HG03442 (cell line): Measurements from ENCODE around the gene PRXL2C.
"Not testable (repeated sequence)": the region's sequence is repeated elsewhere in the genome, so short reads cannot be mapped to it uniquely, and the experiment has no call there.

ENCODE experiments used
- ATAC-seq: cut with Tn5 transposase; IDR thresholded peaks from one replicate; pipeline ENCODE4 v1.9.1; 2021; ENCODE audit warnings: mild to moderate bottlenecking, moderate library complexity; ENCODE audit not compliant: unreplicated experiment

Gene PRXL2C

DNA sequence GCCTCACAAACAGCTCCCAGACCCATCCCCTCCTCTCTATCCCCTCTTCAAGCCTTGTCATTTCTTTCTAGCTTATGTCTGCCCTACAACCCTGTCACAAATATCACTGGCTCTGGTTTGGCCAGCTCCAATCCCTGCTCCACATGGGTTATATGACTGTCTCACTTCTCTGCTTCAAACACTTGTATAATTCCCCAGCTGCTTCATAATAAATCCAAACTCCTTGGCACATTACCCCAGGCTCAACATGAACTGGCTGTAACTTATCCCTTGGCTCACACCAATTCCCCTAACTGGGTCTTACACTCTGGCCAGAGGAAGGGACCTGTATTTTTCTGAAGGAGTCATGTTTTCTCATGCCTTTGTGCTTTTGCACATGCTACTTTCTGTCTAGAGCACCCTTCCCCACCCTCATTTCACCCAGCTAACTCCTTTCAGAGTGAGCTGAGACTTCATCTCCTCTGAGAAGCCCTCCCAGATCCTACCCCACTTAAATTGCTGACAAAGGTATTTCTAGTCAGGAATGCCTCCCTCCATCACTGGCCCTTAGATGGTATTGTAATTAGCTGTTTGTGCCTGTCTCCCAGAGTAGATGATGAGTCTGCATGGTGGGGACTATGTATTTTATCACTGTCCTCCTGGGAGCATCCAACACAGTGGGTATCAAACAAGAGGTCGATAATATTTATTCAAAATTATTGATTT lies 5.3 kb downstream of the PRXL2C start:
- ATAC-seq: no peak

- ATAC-seq: no peak
These were observed 8.8 kb downstream of the PRXL2C start for GRCh38 chr9:96646081-96646991.

- no peak for ATAC-seq
These were observed 11.0 kb downstream of the PRXL2C start for GRCh38 chr9:96644137-96644536.

- no peak for ATAC-seq
These were observed 13.6 kb downstream of the PRXL2C start for GRCh38 chr9:96641514-96641913.

DNA sequence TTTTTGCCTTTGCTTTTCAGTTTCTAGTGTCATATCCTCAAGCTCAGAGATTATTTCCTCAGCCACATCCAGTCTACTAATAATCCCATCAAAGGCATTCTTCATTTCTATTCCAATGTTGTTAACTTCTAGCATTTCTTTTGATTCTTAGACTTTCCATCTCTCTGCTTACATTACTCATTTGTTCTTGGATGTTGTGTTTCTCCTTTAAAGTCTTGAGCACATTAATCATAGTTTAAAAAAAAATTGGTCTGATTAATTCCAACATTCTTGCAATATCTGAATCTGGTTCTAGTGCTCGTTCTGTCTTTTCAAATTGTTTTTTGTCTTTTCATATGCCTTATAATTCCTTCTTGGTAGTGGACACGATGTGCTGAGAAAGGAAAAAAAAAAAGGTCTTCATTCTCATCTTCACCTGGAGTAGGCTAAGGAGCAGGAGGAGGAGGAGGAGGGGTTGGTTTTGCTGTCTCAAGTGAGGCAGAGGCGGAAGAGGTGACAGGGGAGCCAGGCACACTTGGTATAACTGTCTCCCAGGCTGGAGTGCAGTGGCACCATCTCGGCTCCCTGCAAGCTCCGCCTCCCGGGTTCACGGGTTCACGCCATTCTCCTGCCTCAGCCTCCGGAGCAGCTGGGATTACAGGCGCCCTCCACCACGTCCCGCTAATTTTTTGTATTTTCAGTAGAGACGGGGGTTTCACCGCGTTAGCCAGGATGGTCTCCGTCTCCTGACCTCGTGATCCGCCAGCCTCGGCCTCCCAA lies 16.3 kb downstream of the PRXL2C start:
- ATAC-seq: no peak

DNA sequence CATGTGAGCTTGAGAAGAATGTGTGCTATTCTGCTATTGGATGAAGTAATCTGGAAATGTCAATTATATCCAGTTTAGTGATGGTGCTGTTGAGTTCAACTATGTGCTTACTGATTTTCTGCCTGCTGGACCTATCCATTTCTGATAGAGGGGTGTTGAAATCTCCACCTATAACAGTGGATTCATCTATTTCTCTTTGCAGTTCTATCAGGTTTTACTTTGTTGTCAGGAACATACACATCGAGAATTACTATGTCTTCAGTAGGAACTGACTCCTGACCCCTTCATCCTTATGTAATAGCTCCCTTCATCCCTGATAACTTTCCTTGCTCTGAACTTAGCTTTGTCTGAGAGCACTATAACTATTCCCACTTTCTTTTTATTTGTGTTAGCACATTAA lies 18.7 kb downstream of the PRXL2C start:
- ATAC-seq: no peak

DNA sequence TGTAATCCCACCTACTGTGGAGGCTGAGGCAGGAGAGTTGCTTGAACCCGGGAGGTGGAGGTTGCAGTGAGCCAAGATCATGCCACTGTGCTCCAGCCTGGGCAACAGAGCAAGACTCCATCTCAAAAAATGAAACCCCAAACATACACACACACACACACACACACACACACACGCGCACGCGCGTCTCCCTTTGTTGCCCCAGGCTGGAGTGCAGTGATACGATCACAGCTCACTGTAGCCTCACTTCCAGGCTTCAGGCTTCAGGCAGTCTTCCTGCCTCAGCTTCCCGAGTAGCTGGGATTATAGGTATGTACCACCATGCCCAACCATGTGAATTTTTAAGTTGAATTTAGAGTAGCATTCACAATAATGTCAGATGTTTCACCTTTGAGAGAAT lies 21.5 kb downstream of the PRXL2C start:
- not testable (repeated sequence) for ATAC-seq

GRCh38 chr9:96626912-96627311 lies 28.2 kb downstream of the PRXL2C start:
- no peak for ATAC-seq

- no peak for ATAC-seq
These were observed 33.5 kb downstream of the PRXL2C start for GRCh38 chr9:96621618-96622017.

DNA sequence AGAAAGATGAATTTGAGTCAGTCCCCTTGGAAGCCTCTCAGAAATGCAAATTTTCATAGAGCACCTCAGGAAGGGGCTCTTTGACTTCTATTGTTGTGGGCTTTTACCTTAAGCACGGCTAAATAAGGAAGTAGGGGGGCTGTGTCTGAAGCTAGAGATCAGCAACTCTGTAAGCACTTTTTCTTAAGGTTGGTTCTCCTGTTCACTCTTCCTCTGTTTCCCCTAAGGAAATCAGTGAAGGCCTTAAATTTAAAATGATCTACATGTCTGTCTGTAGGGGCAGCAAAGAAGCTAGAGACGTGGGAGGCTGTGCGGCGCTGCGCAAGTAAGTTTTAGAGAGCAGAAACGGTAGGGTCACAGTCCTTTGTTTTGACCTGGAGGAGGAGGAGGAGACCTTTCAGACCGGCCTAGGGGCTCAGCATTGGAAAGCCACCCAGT lies 34.3 kb downstream of the PRXL2C start:
- ATAC-seq: no peak

- no peak for ATAC-seq
These were observed 35.0 kb downstream of the PRXL2C start for GRCh38 chr9:96620181-96620514.

DNA sequence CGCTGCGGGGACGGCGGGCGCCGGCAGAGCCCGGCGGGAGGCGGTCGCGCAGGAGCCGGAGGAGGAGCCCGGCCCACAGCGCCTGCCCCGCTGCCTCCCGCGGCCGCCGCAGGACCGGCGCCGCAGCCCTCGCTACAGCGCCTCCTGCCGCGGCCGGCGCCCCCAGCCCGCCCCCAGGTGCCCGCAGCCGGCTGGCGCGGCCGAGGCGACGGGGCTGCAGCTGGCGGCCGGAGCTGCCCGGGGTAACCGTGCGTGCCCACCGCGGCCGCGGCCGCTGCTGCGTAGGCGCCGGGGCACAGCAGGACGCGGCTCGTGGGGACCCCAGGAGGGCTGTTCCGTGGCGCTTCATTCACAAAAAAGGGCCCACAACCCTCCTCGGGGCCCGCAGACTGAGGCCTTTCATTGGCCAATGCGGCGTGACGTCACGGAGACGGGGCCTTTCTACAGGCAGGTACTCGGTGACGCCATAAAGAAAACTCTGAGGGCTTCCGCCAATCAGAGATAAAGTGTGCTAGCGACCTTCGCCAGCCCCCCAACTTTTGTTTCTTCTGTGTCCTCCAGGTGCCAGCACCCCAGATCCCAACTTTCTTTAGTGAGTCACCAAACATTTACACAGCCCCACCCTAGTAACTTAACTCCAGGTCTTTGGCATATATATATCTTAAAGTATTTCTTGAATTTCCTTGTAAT lies 35.5 kb downstream of the PRXL2C start, which contains the start of gene CDC14B:
CDC14B (minus strand) TSS at position 353 of the 690 bp plus-strand sequence. CDS start 465 bp downstream, outside the sequence.
- ATAC-seq: no peak

GRCh38 chr9:96619124-96619465 lies 36.0 kb downstream of the PRXL2C start:
- no peak for ATAC-seq

DNA sequence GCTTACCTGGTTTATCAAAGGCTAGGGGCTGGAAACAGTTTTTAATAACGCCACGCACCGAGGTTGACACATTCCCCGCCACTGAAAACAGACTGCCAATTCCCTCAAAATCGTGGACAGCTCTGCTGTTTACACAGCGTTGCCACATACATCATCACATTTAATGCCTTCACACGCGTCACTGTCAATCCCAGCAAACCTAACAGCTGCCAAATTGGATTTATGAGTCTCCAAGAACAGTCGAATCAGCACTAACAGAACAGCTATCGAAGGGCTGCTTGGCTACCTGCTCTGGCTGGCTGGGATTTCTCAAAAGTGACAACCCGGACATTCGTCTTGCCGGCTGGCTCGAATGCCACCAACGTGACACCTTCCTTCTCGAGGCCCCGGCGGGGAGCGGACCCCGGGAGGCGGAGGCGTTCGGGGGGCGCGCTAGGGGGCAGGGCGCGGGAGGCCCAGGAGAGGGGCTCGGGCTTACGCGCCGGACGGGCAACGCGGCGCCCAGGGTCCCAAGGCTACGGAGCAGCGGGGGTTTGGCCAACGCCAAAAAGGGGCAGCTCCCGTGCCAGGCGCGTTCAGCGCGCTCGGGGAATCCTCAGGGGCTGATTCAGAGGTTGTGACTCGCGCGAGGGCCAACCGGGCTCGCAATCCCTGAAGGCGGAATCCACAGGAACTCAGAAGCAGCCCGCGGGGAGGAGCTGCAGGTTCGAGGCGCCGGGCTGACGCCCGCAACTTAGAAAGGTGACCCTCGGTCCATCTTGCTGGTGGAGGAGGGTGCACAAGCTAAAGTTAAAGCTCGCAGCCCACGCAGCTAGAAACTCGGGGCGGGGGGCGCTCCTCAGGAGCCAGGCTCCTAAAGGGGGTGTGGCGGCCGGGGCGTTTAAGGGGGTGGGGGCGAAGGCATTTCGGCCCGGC lies 36.7 kb downstream of the PRXL2C start:
- no peak for ATAC-seq

DNA sequence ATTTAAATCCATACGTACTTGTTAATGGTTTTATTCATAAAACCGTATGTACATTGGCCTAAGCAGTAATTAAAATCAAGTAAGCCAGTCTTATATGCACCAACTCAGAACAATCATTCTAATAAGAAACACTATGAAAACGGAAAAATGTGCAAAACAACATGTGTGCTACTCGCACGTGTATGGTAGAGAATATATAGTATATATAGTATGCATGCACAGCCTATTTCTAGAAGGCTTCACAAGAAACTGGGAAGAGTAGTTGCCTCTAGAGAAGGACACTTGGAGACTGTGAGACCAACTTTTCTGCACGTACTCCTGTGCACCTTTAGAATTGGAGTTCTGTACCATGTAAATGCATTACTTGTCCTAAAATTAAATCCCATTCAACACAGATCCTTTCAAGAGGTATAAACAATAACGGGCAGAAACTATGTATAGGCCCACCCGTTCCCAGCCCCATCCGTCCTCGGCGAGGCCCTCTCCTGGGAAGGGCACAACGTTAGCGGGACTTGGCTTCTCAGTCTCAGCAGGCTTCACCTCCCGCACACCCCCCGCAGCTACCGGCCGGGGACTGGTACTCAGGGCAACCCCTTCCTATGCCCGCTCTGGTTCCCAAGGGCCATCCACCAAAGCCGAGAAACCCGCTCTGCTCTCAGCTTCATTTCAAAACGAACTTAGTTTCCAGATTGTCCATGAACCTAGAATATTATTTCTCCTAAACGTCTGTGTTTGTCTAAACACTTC lies 37.5 kb downstream of the PRXL2C start:
- no peak for ATAC-seq

GRCh38 chr9:96616817-96617438 lies 38.2 kb downstream of the PRXL2C start:
- ATAC-seq: no peak

DNA sequence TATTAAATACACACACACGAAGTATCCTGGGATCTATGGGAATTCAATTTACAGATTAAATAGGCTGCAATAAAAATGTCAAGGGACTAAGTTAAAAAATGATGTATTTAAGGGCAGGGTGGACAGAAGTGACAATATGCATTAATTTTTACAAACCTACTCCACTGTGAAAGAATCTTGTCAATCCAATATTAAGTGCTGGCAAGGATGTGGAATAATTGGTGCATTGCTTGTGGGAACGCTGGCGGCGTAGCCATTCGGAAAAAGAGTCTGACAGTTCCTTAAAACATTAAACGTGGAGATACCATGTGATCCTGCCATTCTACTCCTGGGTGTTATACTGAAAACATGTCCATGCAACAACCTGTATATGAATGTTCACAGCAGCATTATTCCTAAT lies 39.7 kb downstream of the PRXL2C start:
- ATAC-seq: no peak

DNA sequence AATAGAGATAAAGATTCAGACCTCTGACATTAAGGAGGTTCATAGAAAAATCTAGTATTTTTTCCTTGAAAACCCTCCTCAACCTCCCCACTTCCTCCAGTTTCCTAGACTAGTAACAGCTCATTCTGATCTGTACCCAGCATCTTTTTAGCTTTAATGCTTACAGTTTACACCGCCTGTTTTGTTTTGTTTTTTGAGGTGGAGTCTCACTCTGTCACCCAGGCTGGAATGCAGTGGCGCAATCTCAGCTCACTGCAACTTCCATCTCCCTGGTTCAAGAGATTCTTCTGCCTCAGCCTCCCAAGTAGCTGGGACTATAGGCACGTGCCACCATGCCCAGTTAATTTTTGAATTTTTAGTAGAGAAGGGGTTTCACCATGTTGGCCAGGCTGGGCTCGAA lies 40.5 kb downstream of the PRXL2C start:
- ATAC-seq: not testable (repeated sequence)
